ENCODE measurements around the gene MACO1.

Gene MACO1

DNA sequence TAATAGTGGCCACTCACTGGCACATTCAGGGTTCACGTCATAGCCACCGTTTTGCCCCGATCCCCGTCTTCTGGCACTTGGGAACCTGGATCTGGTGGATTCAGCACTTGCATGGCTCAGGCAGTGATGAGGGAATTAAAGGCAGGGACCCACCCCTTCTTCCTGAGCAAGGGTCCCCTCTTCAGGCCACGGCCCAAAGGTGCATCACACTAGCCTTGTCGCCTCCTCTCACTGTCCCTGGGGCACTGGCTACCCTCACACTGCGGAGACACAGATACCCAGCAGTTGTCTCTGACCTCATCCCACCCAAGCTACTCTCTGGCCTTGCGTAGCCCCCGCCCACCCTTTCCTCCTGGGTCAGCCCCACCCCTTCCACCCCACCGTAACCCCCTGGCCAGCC, 92.8 kb downstream of the MACO1 start:
- no peak for DNase-seq (ENCODE audit: low read depth in 3 of 3, low spot score in 1 of 3)

DNA sequence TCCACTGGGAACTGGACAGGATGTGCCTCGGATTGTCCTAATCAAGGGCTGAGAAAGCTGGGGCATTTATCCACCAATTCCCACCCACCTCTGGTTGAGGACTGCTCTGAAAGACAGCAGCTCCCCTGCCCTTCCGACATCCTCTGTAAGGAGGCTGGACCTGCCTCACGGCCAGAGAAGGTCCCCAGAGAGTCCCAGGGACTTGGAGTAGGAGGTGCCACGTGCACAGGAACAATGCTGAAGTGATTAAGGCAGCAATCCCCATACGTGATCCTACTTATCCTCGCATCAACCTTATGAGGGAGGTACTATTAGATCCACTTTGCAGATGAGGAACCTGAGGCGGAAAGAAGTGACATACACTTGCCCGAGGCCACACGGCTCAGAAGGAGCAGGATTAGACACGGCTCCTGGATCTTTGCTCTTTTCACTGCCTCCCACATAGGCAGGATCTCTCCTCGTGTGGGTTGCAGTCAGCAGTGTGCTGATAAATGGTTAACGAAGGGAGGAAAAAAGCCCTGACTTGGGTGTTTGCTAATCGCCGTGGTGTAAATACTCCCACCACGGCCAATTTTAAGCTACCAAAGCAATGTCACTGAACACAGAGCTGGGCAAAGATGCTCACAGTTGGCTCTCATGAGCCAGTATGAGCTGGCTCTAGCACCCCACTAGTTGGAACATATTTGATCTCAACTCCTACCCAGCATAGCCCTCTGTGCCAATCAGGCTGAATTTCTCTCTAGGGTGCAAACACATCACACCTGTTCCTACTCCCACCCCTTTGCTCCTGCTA, 94.1 kb downstream of the MACO1 start:
- DNase-seq (ENCODE audit: low read depth in 3 of 3, low spot score in 1 of 3) = no peak

DNA sequence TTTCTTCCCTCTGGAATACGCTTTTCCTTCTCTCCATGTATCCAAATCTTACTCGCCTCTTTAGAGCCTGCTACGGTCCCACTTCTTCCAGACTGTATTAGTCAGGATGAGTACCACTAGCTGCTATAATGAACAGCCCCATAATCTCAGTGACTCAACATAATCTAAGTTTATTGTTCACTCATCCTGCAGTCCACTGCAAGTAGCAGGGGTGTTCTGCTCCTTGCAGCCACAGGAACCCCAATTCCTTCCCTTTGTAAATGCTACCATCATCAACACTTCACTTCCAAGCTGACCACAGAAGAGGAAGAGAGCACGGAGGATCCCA, 94.6 kb downstream of the MACO1 start:
- DNase-seq (ENCODE audit: low read depth in 3 of 3, low spot score in 1 of 3) = no peak

DNA sequence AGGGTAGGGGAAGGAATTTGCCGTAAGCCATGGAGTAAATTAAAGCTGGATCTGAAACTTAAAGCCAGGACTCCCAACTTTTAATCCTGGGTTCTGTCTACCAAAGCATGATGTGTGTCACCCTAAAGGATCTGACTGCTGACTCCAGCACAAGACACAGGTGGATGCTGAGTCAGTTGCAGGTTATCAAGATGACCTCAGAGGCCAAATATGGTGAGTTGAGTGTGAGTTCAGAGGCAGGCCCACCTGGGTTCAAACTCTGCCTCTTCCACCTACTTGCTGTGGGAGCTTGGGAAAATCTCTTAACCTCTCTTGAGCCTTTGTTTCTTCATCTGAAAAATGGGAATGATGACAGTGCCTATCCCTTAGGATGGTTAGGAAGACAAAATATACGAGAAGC, 96.1 kb downstream of the MACO1 start:
- no peak for DNase-seq (ENCODE audit: low read depth in 3 of 3, low spot score in 1 of 3)

DNA sequence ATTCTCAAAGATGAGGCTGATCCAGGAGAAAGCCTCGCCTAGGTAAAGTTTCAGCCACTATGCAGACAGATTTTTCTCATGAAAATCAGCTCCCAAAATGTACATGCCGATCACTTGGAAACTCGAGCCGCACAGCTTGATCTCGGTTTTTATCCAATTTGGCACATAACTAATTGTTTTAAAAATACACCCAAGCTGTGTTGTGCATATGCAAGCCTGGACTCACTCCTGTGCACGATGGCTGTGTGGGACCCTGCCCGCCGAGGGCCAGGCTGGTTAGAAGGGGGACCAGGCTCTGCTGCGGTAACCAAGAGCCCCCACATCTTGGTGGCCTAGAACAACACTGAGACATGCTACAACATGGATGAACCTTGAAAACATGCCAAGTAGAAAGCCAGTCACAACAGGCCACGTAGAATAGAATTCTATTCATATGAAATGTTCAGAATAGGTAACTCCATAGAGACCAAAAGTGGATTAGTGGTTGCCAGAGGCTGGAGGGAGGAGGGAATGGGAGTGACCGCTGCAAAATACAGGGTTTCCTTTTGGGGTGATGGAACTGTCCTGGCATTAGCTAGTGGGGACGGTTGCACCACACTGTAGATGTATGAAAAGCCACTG, 96.6 kb downstream of the MACO1 start:
- no peak for DNase-seq (ENCODE audit: low read depth in 3 of 3, low spot score in 1 of 3)

DNA sequence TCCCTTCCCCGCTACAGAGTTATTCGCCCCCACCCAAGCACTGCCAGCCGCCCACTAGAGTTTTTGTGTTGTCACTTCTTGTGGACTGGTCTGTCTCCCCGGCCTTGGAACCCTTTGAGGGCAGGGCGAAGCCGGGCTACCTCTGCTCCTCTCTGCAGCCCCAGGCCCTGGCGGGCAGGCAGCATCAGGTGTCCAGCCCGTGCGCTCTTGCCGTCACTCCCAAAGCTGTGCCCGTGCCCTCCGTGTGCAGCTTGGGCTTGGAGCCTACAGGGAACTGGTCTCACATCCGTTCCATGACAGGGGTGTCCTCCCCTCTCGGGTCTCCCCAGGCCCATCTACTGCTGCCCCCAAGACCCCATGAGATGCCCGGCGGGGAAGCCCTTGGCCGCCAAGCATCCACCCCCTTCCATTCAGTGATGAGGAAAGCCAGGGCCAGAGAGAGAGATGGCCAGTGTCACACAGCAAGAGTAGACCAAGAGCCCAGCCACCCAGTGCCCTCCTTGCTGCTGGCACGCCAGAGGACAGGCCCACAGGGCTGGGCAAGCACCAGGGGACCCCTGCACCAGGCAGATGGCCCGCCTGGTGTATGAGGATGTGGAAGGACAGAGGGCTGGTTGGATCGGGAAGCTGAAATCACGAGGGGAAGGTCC, 97.4 kb downstream of the MACO1 start:
- no peak for DNase-seq (ENCODE audit: low read depth in 3 of 3, low spot score in 1 of 3)

DNA sequence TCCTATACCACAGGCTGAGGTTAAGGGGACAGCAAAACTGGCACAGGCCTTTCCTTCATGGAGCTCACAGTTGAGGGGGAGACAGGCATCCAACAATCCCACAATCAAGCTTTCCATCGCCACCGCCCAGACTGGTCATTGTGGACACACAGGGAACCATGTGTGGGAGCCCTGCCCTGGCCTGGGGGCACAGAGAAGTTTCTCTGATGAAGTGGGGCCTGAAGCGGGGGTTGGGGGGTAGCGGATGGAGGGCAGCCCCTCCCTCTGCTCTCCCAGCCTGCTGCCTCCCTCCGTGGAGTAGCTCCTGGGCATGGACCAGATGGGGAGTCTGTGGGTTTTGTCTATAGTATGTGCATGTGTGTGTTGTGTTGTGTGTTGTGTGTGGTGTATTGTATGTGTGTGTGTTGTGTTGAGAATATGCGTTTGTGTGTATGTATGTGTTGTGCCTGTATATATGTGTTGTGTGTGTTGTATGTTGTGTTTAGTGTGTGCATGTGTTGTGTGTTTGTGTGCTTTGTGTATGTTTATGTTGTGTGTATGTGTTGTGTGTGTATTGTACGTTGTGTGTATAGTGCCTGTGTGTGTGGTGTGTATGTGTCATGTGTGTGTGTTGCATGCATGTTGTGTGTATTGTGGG, 98.3 kb downstream of the MACO1 start:
- DNase-seq (ENCODE audit: low read depth in 3 of 3, low spot score in 1 of 3) = no peak

DNA sequence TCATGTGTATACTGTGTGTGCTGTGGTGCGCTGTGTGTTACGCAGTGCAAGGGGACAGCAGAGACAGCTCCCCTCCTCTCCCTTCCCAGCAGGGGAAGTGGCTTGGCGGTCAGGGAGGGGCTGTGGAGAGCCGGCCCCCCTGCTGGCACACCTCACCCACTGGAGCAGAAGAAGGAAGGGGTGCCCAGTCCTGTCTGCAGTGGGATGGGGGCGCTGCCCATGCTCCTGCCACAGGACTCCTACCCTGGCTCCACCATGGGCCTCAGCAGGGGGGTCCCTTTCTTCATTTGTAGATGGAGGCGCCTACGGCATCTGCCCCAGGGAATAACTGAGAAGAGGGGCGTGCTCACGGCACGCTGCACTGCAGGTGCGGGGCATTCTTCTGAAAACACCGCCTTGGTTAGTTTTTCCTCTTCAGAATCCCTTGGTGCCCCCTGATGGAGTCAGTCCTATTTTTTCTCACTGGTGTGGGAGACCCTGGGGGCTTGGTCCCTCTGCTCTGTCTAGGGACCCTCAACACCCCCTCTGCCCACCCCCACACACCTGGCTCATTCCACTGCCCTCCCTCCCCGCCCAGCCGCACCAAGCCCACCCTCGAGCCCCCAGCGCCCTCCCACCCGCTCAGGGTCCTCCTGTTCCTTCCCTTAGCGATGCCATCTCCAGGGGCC, 99.0 kb downstream of the MACO1 start:
- DNase-seq (ENCODE audit: low read depth in 3 of 3, low spot score in 1 of 3) = no peak

DNA sequence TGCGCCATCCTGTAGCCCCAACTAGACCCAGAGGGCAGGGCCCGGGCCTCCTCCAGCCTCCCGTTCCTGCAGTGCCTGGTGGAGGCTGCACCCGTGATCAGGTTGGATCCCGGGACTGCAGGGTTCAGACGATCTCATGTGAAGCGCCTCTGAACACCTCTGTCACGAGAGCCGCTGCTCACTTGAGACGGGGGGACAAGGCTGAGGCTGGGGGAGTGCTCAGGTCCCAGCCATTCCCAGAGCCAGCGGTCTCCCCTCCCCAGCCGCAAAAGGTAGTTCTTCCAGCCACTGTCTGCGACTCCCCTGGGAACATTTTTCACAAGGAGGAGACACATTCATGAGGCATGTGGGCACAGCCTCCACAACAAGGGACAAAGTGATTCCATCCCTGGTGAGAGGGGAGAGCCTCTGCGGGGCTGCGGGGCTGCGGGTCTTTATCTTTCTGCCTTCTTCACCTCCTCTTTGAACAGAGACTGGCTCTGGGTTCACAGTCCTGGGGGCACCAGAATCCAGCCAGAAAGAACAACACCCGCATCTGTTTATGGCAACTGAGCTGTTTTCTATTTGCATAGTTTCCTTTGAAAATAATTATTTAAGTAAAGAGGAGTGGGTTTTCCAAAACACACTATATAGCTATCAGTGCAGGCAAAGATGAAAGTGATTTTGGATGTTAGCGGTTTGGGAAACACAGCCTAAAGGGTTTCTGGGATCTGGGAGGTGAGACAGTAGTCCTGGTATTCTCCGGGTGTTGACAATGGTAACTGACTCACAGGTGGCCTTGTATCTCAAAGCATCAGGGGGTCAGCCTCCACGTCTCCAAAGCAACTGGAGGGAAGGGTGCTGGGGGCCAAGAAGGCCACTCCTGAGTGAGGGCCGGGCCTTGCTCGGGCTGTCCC, 99.7 kb downstream of the MACO1 start:
- no peak for DNase-seq (ENCODE audit: low read depth in 3 of 3, low spot score in 1 of 3)

DNA sequence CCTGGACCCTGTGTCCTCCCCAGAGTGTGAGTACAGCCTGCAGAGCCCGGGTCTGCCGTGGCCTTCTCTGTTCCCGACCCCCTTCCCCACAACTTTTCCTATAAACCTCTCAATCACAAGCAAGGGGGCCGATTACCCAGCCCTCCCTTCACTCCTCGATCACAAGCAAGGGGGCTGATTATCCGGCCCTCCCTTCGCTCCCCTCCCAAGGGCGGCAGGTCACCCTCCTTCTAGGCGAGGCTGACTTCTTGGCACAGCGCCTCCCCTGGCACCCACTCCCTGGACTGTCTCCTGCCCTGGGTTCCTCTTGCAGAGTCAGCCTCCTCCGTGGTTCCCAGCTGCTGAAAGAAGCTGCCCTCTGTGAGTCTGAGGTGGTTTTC, 100.4 kb downstream of the MACO1 start:
- no peak for DNase-seq (ENCODE audit: low read depth in 3 of 3, low spot score in 1 of 3)

DNA sequence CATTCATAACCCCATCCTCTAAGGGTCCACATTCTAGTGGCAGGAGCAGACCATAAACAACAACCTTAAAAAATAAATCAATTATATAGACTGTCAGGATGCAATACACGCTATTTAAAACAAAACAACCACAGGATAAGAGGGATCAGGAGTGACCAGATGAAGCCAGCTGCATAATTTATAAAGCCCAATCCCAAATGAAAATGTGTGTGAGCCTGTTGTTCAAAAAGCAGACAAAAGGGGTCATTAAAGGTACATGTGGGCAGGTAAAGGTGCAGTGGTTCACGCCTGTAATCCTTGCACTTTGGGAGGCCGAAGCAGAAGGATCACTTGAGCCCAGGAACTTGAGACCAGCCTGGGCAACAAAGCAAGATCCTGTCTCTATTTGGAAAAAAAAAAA, 102.3 kb downstream of the MACO1 start:
- DNase-seq (ENCODE audit: low read depth in 3 of 3, low spot score in 1 of 3) = no peak

DNA sequence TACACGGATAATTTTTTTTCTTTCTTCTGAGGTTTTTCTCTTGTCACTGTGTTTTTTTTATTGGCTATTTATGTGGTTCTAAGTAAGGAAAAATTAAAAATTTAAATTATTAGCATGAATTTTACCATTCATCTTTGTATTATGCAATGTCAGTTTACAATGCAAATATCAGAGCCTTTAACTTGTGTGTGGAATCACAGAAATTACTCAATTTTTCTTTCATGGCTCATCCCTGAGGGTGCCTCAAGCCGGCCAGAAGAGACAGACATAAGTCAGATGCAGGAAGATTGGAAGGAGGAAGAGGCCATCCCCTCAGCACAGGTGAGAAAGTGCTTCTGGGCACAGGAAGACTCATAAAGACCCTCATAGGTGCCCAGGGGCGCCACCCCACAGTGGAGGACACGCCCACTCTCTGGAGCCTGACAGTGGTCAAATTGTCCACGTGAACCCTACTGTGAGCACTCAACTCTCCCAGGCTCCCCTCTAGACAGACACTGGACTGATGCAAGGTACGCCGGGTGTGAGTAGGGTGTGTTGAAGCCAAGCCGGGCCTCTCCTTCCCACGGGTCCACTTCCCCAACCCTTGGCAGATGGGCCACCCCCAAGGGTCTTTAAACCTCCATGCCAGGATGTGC, 103.2 kb downstream of the MACO1 start:
- no peak for DNase-seq (ENCODE audit: low read depth in 3 of 3, low spot score in 1 of 3)

DNA sequence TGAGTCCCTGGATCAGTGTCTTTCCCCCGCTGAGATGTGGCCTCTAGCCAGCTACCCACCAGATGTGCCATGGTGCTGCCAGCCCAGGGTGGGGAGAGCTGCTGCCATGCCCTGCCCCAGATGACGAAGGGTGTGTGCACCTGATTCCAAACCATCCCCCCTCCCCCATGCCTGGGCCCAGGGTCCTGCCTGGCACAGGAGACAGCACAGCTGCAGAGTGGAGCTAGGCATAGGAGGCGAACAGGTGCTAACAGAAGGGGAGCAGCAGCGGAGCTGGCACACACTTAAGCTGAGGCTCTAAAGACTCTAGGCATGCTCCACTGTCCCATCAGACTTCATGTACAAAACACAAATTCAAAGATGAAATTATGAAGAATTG, 103.7 kb downstream of the MACO1 start:
- DNase-seq (ENCODE audit: low read depth in 3 of 3, low spot score in 1 of 3) = no peak

DNA sequence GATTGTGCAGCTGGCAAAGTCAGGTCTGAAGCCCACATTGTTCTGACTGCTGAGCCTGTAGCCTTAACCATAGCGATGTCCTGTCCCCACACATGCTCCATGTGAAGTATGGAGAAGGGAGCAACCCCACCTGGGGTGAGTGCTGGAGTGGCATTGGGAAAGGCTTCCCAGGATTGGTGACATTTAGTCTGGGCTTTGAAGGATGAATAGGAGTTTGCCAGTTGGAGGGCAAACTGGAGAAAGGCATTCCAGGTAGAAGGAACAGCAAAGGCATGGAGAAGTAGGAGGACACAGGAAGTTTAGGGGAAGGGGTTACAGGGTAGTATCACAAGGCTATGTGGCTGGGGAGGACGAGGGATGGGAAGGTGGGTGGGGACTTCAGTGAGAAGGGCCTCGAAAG, 105.4 kb downstream of the MACO1 start:
- DNase-seq (ENCODE audit: low read depth in 3 of 3, low spot score in 1 of 3) = no peak

DNA sequence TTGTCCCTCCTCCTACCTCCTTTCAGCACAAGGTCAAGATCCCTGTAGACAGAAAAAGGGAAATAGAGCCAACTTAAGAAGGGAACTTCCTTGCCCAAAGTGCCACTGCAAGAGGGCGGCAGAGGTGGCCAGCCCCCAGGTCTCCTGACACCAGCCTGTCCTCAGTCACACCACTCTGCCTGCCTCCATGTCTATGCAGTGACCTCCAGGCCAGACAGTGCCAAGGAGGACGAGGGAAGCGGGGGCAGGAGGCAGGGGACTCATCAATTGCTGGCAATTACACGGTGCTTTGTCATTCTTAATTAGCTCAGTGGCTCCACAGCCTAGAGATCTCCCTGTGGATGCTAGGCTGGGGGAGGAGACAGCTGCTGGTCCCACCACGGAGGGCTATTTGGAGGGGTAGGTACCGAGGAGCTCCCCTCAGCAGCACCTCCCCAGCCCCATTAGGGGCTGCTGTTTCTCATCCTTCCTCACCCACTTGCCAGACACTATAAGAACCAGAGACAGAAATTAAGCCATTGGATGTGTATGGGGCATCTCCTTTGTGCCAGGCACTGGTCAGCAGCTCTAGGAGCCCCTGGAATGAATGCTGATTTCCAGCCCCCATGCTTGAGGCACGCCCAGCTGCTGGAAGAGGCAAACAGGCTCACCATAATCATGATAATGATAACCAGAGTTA, 106.6 kb downstream of the MACO1 start:
- DNase-seq (ENCODE audit: low read depth in 3 of 3, low spot score in 1 of 3) = no peak

DNA sequence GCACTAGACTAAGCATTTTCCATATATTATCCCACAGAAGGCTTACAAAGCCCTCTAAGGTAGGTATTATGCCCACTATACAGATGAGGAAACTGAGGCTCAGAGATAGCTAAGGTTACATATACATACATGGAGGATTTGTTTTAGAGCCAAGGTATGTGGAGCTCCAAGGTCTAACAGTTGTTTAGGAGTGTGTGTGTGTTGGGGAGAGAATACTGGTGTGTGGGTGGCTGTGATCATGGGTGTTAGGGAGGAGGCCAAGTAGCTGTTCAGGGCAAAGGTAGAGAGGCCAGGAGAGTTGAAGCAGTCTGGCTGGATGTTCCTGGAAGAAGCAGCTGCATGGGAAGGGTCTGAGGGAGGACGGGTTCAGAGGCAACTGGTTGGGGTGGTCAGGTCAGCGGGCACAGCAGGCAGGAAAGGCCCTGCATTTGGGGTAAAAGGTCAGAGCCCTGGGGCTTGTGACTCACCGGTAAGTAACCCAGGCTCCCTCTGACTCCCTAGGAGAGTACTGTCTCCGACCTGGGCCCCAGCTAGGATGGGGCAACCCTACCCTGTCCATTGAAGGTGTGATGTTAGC, 107.6 kb downstream of the MACO1 start:
- DNase-seq (ENCODE audit: low read depth in 3 of 3, low spot score in 1 of 3) = no peak

DNA sequence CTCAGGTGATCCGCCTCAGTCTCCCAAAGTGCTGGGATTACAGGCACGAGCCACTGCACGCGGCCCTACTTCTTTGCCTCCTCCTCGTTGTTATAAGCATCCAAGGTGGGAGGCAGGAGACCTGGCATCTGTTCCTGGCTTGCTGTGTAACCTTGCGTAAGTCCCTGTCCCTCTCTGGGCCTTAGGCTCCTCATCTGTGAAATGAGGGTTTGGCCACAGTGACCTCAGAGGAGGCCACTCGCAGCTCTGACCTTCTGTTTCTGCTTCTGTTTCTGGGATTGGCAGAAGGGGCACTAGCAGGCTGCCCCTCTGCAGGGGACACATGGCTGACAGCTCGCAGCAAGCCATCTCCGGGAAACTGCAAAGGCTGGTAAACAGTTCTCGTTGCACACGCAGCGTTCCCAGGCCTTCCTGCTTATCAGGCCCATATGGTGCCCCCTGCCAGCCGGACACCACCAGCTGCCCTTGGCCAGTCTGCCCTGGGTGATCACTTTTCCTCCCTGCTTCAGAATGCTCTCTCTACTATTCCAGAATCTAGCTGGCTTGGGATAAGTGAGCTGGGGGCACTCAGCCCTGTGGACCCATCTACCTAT, 110.1 kb downstream of the MACO1 start:
- DNase-seq (ENCODE audit: low read depth in 3 of 3, low spot score in 1 of 3) = no peak

DNA sequence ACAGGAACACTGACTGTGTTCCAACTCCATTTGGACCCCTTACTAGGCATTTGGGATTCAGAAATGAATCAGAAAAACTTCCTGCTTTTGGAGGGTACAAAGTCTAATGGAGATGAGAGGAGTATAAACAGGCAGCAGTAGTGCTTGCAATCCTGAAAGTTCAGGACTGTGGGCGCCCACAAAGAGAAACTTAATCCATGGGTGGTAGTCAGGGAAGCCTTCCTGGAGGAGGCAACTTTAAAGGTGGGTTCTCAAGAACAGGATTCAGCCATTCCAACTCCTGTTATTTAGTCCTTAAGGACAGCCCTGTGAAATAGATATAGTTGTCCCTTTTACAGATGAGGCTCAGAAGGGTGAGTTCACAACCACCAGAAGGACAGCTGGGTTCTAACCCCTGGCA, 110.7 kb downstream of the MACO1 start:
- DNase-seq (ENCODE audit: low read depth in 3 of 3, low spot score in 1 of 3) = no peak

Data from stimulated activated CD4-positive, alpha-beta T cell treated with anti-CD3 and anti-CD28 coated beads, TNF-alpha, amount 100 ng/mL, for 1 hour (primary cell).